UCSD-AML1 (cell line): Measurements from ENCODE around the gene MACROD1.
"Not testable (repeated sequence)": the region's sequence is repeated elsewhere in the genome, so short reads cannot be mapped to it uniquely, and the experiment has no call there.

Source experiments
- DNase-seq: peaks from one replicate; lab custom pipeline; 2025; ENCODE audit not compliant: unreplicated experiment; lab: John Stamatoyannopoulos, UW

Gene MACROD1

DNA sequence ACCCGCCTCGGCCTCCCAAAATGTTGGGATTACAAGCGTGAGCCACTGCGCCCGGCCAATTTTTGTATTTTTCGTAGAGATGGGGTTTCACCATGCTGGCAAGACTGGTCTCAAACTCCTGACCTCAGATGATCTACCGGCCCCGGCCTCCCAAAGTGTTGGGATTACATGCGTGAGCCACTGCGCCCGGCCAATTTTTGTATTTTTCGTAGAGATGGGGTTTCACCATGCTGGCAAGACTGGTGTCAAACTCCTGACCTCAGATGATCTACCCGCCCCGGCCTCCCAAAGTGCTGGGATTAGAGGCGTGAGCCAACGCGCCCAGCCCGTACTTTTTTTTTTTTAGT lies 192.0 kb downstream of the MACROD1 start:
- DNase-seq, result not testable (repeated sequence)

DNA sequence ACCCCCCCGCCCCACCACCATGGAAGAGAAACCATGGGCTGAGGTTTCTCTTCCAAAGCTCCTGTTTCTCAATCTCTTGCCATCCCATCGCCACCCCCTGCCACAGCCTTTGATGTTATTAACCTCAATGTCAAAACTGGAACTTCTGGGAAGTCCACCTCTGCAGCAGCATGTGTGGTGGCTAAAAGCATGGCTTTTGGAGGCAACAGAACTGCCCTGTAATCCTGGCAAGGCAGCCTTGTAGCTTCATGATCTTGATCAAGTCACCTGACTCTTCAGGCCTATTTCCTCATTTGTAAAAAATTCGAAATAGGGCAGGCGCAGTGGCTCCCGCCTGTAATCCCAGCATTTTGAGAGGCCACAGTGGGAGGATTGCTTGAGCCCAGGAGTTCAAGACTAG lies 195.0 kb downstream of the MACROD1 start:
- no peak for DNase-seq

- no peak for DNase-seq
Observed at GRCh38 chr11:63969461-63969860, 196.5 kb downstream of the MACROD1 start.

- DNase-seq, result no peak
Observed at GRCh38 chr11:63966444-63966843, 199.5 kb downstream of the MACROD1 start.

DNA sequence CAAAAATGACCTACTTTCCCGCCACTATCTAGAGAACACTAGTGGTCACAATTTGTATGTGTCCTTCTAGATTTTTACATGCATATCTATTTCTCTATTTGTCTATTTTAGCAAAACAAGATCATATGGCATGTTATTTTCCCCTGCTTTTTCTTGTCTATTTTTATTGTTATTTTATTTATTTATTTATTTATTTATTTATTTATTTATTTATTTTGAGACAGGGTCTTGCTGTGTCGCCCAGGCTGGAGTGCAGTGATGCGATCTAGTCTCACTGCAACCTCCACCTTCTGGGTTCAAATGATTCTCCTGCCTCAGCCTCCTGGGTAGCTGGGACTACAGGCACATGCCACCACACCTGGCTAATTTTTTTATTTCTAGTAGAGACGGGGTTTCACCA lies 202.0 kb downstream of the MACROD1 start:
- not testable (repeated sequence) for DNase-seq

DNA sequence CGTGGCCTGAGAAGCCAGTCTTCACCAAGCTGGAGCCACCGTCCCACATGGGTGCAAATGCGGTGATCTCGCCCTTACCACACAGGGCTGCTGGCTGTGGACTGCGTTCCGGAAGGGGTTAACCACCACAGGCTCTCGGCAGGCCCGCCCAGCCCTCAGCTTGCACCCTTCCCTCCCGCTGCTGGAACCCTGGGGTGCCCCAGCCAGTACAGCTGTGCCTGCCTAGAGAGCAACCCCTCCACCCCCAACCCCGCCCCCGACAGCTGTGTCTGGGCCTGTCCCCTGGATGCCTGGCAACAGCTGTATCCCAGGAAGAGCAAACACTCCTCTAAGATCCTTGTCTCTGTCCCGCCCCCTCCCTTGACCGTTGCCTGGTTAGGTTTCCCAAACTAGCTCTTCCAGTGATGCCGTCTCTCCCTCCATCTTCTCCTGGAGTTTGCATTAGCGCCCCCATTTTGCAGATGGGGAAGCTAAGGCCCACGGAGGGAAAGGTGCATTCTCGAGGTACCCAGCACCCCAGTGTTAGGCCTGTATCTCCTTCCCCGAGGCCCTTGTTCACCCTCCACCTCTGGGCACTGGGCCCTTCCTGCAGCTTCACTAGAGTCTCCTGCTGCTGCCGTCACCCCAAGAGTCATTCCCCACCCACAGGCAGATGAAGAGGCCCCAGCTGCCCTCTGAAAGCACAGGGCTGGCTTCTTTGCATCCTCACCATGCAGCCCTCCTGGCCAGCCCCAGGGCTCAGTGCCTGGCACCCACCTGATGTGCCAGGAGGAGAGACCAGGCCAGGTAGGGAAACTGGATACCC lies 204.1 kb downstream of the MACROD1 start:
- no peak for DNase-seq

- no peak for DNase-seq
Observed at GRCh38 chr11:63958008-63958407, 207.9 kb downstream of the MACROD1 start.

- DNase-seq, result no peak
Observed at GRCh38 chr11:63952570-63952969, 213.3 kb downstream of the MACROD1 start.

DNA sequence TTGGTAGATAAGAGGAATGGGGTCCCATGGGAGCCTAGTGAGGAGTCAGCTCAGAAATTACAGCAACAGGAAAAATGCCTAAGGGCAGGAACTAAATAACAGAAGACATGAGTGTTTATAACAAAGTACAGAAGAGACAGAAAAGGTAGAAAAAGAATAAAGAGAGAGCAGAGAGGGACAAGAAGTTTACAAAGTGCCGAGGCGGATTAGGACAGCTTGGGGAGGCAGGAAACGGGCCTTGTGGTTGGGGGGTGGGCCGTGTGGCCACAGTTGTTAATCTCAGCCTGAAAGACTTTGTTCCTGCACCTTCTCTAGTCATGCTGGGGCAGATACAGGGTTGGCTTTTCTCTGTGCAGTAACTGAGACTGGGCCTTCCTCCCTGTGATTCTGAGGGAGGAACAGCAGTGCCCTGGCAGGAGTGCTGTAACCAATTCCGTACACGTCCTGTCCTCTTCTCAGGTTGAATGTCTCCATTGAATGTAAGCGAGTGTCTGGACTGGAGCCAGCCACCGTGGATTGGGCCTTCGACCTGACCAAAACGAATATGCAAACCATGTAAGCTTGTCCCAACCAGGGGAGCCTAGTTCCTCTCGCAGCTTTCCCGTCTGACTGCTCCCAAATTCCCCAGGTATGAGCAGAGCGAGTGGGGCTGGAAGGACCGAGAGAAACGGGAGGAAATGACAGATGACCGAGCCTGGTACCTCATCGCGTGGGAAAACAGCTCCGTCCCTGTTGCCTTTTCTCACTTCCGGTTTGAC lies 214.0 kb downstream of the MACROD1 start:
- DNase-seq, result peak; percentile 62
